Cardiac muscle cell (in vitro differentiated cells and primary cell): Measurements from ENCODE around the gene BTBD17. TPM values are rescaled to one million over a fixed set of nuclear protein-coding genes. Genes with fewer than 3 reads are reported as not detected.

Experiments
- DNase-seq, 2 donors: peaks; one replicate each; pipeline versions ENCODE4 v3.0.0 to v3.0.0-alpha.2; 2010 to 2017; ENCODE audit warnings: low read depth in 1 of 2, low spot score in 1 of 2
- H3K27ac ChIP-seq: fragments of 200-600 bp; sonication (generic); 2 replicates; pipeline ENCODE4 v1.5.1; 2016
- H3K27me3 ChIP-seq: fragments of 200-600 bp; sonication (generic); 2 replicates; pipeline ENCODE4 v1.6.0; 2016; ENCODE audit warnings: control low read depth
- H3K36me3 ChIP-seq: fragments of 200-600 bp; sonication (generic); 2 replicates; pipeline ENCODE4 v1.5.1; 2016; ENCODE audit warnings: control low read depth
- H3K4me1 ChIP-seq: fragments of 200-600 bp; sonication (generic); 2 replicates; pipeline ENCODE4 v1.8.1; 2017; ENCODE audit warnings: low read depth, mild to moderate bottlenecking, mixed run types
- H3K4me3 ChIP-seq: fragments of 200-600 bp; sonication (generic); 2 replicates; pipeline ENCODE4 v1.5.1; 2016; ENCODE audit warnings: mild to moderate bottlenecking
- H3K9me3 ChIP-seq: fragments of 200-600 bp; sonication (generic); 2 replicates; pipeline ENCODE4 v1.5.1; 2017; ENCODE audit warnings: low read depth, mild to moderate bottlenecking, control low read depth
- CTCF ChIP-seq: IDR thresholded peaks from 2 replicates; pipeline ENCODE4 v1.5.1; 2012; ENCODE audit warnings: low read depth, mild to moderate bottlenecking, low read length
- polyA plus RNA-seq: library from polyadenylated mRNA; unstranded; fragments of >200 nt; fragmentation: Nextera tagmentation; extraction: Ambion mirVana; gene quantifications from 2 replicates; pipeline ENCODE4 v1.2.1, GENCODE V29; 2016
- total RNA-seq: library from RNA; depleted of rRNA; stranded (reverse); fragments of >200 nt; gene quantifications from 2 replicates; pipeline ENCODE4 v1.2.3, GENCODE V29; 2016

BTBD17 gene
- total and polyA plus RNA-seq, 2 experiments from 2014 or later, result 0.62 to 0.63 TPM

DNA sequence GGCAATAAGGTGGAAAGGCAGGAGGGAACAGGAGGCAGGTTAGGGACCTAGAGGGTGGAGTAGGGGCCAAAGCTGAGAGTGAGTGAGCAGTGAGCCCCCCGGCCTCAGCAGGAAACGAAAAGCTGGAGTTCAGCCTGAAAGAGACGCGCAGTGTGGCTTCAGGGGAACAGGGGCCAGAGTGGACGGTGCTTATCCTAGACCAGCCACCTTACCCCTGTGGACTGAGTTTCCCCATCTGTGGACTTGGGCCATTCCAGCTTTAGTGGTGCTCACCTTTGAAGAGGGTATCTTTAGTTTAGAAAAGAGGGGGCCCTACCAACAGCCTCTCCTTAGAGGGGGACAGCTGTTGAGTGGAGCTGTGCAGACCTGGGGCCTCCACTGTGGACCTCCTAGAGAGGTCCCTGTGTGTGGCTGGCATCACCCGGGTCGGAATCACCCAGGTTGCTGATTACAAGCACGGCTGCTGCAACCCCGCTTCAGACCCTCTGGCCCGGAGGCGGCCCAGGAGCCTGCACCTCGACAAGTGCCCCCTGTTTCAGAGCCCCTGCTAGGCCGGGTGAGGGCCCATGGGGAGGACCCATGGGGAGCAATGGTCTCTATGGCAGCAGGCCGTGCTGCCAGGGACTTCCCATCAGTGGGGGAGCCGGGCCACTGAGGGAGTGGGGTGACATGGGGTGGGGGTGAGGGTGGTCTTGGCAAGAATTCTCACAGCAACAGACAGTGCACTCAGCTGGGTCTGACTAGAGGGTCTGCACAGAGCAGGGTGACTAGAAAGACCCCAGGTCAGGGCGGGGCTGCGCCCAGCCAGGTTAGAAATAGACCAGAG lies 8.2 kb upstream of the BTBD17 start:
- no peaks in the 10 kb centered on the region for H3K27me3 ChIP-seq
- no peak overlapping the region for H3K4me3 ChIP-seq
- no peaks in the 10 kb centered on the region for H3K9me3 ChIP-seq

GRCh38 chr17:74369221-74369620 lies 7.6 kb upstream of the BTBD17 start:
- no peaks in the 10 kb centered on the region for H3K36me3 ChIP-seq
- H3K27me3 ChIP-seq, result no peaks in the 10 kb centered on the region
- H3K4me1 ChIP-seq, result no peaks in the 10 kb centered on the region
- no peaks in the 10 kb centered on the region for H3K9me3 ChIP-seq
- TF ChIP-seq CTCF, result no peak
- no peak overlapping the region for H3K27ac ChIP-seq
- no peak overlapping the region for H3K4me3 ChIP-seq
- no peak for DNase-seq

More for the DNA sequence above, 8.2 kb upstream of the BTBD17 start:
- Histone ChIP-seq H3K27ac (no peak overlapping the region), H3K4me1 (no peaks in the 10 kb centered on the region), H3K36me3 (no peaks in the 10 kb centered on the region)
- TF ChIP-seq CTCF, result no peak
- DNase-seq, result no peak

DNA sequence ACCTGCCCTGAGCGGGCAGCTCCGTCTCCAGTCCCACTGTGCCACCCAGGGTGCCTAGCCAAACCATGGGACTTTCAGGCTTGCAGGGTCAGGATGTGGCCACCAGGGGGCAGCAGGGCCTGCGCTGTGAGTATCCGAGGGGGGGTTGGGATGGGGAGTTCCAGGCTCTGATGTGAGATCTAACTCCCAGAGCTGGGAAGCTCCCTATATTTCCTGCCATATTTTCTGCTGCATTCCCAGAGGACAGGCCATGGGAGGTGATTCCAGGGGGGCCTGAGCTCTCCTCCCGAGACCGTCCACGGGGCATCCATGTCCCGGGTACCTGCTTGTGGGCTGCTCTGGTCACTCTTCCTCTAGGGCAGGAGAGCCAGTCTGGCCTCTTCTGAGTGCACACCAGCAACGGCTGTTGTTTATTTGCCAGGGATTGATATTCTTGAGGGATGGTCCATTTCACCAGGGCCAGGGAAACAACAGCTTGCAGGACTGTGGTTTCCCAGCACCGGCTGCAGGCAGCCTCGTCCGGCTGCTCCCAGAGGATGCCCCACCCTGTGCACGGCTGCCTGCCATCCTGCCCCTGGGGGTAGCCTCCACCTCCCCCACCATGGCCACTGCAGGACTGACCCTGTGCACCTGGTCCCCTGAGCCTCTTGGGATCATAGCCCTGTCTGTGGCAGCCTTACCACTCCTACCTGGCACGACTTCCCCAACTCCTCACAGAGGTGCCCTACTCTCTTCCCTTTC lies 6.8 kb upstream of the BTBD17 start:
- Histone ChIP-seq H3K36me3 (no peaks in the 10 kb centered on the region), H3K9me3 (no peaks in the 10 kb centered on the region), H3K27me3 (no peaks in the 10 kb centered on the region), H3K4me1 (no peaks in the 10 kb centered on the region), H3K4me3 (no peak overlapping the region), H3K27ac (no peak overlapping the region)
- peak; percentile 94 for TF ChIP-seq CTCF
- DNase-seq, result peak; percentile 72

GRCh38 chr17:74367206-74367605 lies 5.5 kb upstream of the BTBD17 start, which contains the start of gene GPR142:
GPR142 (plus strand) TSS chr17:74367506; CDS start chr17:74369541, 2,035 bp downstream.
- no peaks in the 10 kb centered on the region for H3K4me1 ChIP-seq
- TF ChIP-seq CTCF, result no peak
- DNase-seq, result no peak

GRCh38 chr17:74362810-74363498 lies 1.3 kb upstream of the BTBD17 start:
- no peaks in the 10 kb centered on the region for H3K36me3 ChIP-seq
- H3K4me3 ChIP-seq, result no peak overlapping the region
- H3K27me3 ChIP-seq, result peaks cover 14% of the 10 kb centered on the region
- no peak overlapping the region for H3K27ac ChIP-seq
- no peaks in the 10 kb centered on the region for H3K4me1 ChIP-seq
- no peak for TF ChIP-seq CTCF
- no peaks in the 10 kb centered on the region for H3K9me3 ChIP-seq
- DNase-seq, result no peak

More at GRCh38 chr17:74367206-74367605, 5.5 kb upstream of the BTBD17 start, which contains the start of gene GPR142:
- H3K27me3 ChIP-seq, result peaks cover 5% of the 10 kb centered on the region
- no peak within 1 kb of the TSS for H3K27ac ChIP-seq
- H3K9me3 ChIP-seq, result no peaks in the 10 kb centered on the region
- H3K36me3 ChIP-seq, result no peaks in the 10 kb centered on the region
- no peak within 1 kb of the TSS for H3K4me3 ChIP-seq
